ENCODE data around the gene SMARCA4. TPM values are rescaled to one million over a fixed set of nuclear protein-coding genes. Genes with fewer than 3 reads are reported as not detected.

The SMARCA4 gene
- total RNA-seq, 1 donor from 2014 or later: 513 TPM

- TF ChIP-seq CTCF (IDR thresholded peaks at IDR 0.05; ENCODE audit: partially characterized antibody, unreplicated experiment): no peak
- Mint-ChIP-seq H3K27ac (ENCODE audit: unreplicated experiment) (no peak overlapping the region), H3K4me1 (ENCODE audit: low read depth, unreplicated experiment) (no peaks in the 10 kb centered on the region), H3K36me3 (ENCODE audit: unreplicated experiment) (no peaks in the 10 kb centered on the region), H3K4me3 (ENCODE audit: unreplicated experiment) (no peak overlapping the region), H3K27me3 (ENCODE audit: unreplicated experiment) (peaks cover 4% of the 10 kb centered on the region), H3K9me3 (ENCODE audit: unreplicated experiment) (peaks cover 14% of the 10 kb centered on the region)
- DNase-seq: no peak
These were observed 93.8 kb downstream of the SMARCA4 start for GRCh38 chr19:11054628-11055027.

- H3K4me3 Mint-ChIP-seq (ENCODE audit: unreplicated experiment): no peak overlapping the region
- peaks cover 10% of the 10 kb centered on the region for H3K9me3 Mint-ChIP-seq (ENCODE audit: unreplicated experiment)
- no peaks in the 10 kb centered on the region for H3K4me1 Mint-ChIP-seq (ENCODE audit: low read depth, unreplicated experiment)
- no peak for TF ChIP-seq CTCF (IDR thresholded peaks at IDR 0.05; ENCODE audit: partially characterized antibody, unreplicated experiment)
- H3K27me3 Mint-ChIP-seq (ENCODE audit: unreplicated experiment): peaks cover 4% of the 10 kb centered on the region
- no peaks in the 10 kb centered on the region for H3K36me3 Mint-ChIP-seq (ENCODE audit: unreplicated experiment)
- DNase-seq: no peak
- H3K27ac Mint-ChIP-seq (ENCODE audit: unreplicated experiment): no peak overlapping the region
These were observed 97.6 kb downstream of the SMARCA4 start for GRCh38 chr19:11058246-11059030.

- no peak for DNase-seq
- Mint-ChIP-seq H3K4me1 (ENCODE audit: low read depth, unreplicated experiment) (peaks cover 1% of the 10 kb centered on the region), H3K9me3 (ENCODE audit: unreplicated experiment) (peaks cover 11% of the 10 kb centered on the region), H3K27ac (ENCODE audit: unreplicated experiment) (no peak overlapping the region), H3K27me3 (ENCODE audit: unreplicated experiment) (peaks cover 4% of the 10 kb centered on the region), H3K36me3 (ENCODE audit: unreplicated experiment) (no peaks in the 10 kb centered on the region), H3K4me3 (ENCODE audit: unreplicated experiment) (no peak overlapping the region)
- TF ChIP-seq CTCF (IDR thresholded peaks at IDR 0.05; ENCODE audit: partially characterized antibody, unreplicated experiment): no peak
These were observed 98.9 kb downstream of the SMARCA4 start for GRCh38 chr19:11059511-11060358.

- peak overlapping the region; percentile 66 for H3K27ac Mint-ChIP-seq (ENCODE audit: unreplicated experiment)
- peaks cover 16% of the 10 kb centered on the region for H3K9me3 Mint-ChIP-seq (ENCODE audit: unreplicated experiment)
- TF ChIP-seq CTCF (IDR thresholded peaks at IDR 0.05; ENCODE audit: partially characterized antibody, unreplicated experiment): no peak
- no peaks in the 10 kb centered on the region for H3K36me3 Mint-ChIP-seq (ENCODE audit: unreplicated experiment)
- H3K27me3 Mint-ChIP-seq (ENCODE audit: unreplicated experiment): peaks cover 11% of the 10 kb centered on the region
- H3K4me1 Mint-ChIP-seq (ENCODE audit: low read depth, unreplicated experiment): peaks cover 7% of the 10 kb centered on the region
- DNase-seq: no peak
- no peak overlapping the region for H3K4me3 Mint-ChIP-seq (ENCODE audit: unreplicated experiment)
These were observed 101.1 kb downstream of the SMARCA4 start for GRCh38 chr19:11061952-11062351.

GRCh38 chr19:11063434-11063833, 102.6 kb downstream of the SMARCA4 start:
- no peaks in the 10 kb centered on the region for H3K36me3 Mint-ChIP-seq (ENCODE audit: unreplicated experiment)
- H3K9me3 Mint-ChIP-seq (ENCODE audit: unreplicated experiment): peaks cover 18% of the 10 kb centered on the region
- H3K4me1 Mint-ChIP-seq (ENCODE audit: low read depth, unreplicated experiment): peaks cover 7% of the 10 kb centered on the region
- H3K4me3 Mint-ChIP-seq (ENCODE audit: unreplicated experiment): no peak overlapping the region
- H3K27me3 Mint-ChIP-seq (ENCODE audit: unreplicated experiment): peaks cover 15% of the 10 kb centered on the region
- H3K27ac Mint-ChIP-seq (ENCODE audit: unreplicated experiment): no peak overlapping the region
- no peak for TF ChIP-seq CTCF (IDR thresholded peaks at IDR 0.05; ENCODE audit: partially characterized antibody, unreplicated experiment)
- no peak for DNase-seq

All from glutamatergic neuron (in vitro differentiated cells).